ENCODE measurements around the gene CEP76.

Gene CEP76

GRCh38 chr18:12702221-12703095, at the start of gene CEP76, which contains the start of gene PSMG2:
TSS of gene CEP76 (minus strand) at chr18:12702723. CDS start at chr18:12702548, 175 bp downstream.
TSS of gene PSMG2 (plus strand) at chr18:12703042. CDS start at chr18:12703108, 66 bp downstream.
- peak; percentile 91 for DNase-seq (ENCODE audit: low spot score)

GRCh38 chr18:12751891-12752290, 49.4 kb upstream of the CEP76 start:
- DNase-seq (ENCODE audit: low spot score), result no peak

- no peak for DNase-seq (ENCODE audit: low spot score)
These were observed 49.0 kb upstream of the CEP76 start for GRCh38 chr18:12751503-12751884.

GRCh38 chr18:12750715-12751502, 48.4 kb upstream of the CEP76 start:
- DNase-seq (ENCODE audit: low spot score), result no peak

- no peak for DNase-seq (ENCODE audit: low spot score)
These were observed 47.7 kb upstream of the CEP76 start for GRCh38 chr18:12750076-12750714.

GRCh38 chr18:12749121-12749520, 46.6 kb upstream of the CEP76 start:
- no peak for DNase-seq (ENCODE audit: low spot score)

- no peak for DNase-seq (ENCODE audit: low spot score)
These were observed 46.1 kb upstream of the CEP76 start for GRCh38 chr18:12748671-12749070.

- no peak for DNase-seq (ENCODE audit: low spot score)
These were observed 45.2 kb upstream of the CEP76 start for GRCh38 chr18:12747530-12748315.

GRCh38 chr18:12745095-12745795, 42.7 kb upstream of the CEP76 start:
- no peak for DNase-seq (ENCODE audit: low spot score)

GRCh38 chr18:12744103-12744502, 41.6 kb upstream of the CEP76 start:
- peak; percentile 70 for DNase-seq (ENCODE audit: low spot score)

- DNase-seq (ENCODE audit: low spot score), result peak; percentile 34
These were observed 39.9 kb upstream of the CEP76 start for GRCh38 chr18:12742453-12742852.

- peak; percentile 43 for DNase-seq (ENCODE audit: low spot score)
These were observed 38.8 kb upstream of the CEP76 start for GRCh38 chr18:12741351-12741750.

- DNase-seq (ENCODE audit: low spot score), result no peak
These were observed 34.9 kb upstream of the CEP76 start for GRCh38 chr18:12737243-12737902.

GRCh38 chr18:12726774-12727550, 24.4 kb upstream of the CEP76 start:
- peak; percentile 69 for DNase-seq (ENCODE audit: low spot score)

- DNase-seq (ENCODE audit: low spot score), result no peak
These were observed 23.8 kb upstream of the CEP76 start for GRCh38 chr18:12726331-12726730.

- DNase-seq (ENCODE audit: low spot score), result no peak
These were observed 20.2 kb upstream of the CEP76 start for GRCh38 chr18:12722731-12723130.

GRCh38 chr18:12721495-12722275, 19.2 kb upstream of the CEP76 start:
- DNase-seq (ENCODE audit: low spot score), result no peak

- DNase-seq (ENCODE audit: low spot score), result no peak
These were observed 8.9 kb upstream of the CEP76 start for GRCh38 chr18:12711446-12711845.

GRCh38 chr18:12703664-12704063, 1.1 kb upstream of the CEP76 start:
- DNase-seq (ENCODE audit: low spot score), result peak; percentile 62
